ENCODE data around the gene TULP3. TPM values are rescaled to one million over a fixed set of nuclear protein-coding genes. Genes with fewer than 3 reads are reported as not detected.

The TULP3 gene
- total and polyA plus RNA-seq, 7 experiments from 2014 or later: 4.5 to 9.6 (median 6.7) TPM

Other genes starting within 250 kb of the TULP3 start
- 10 to 100 TPM; 47.4 to 95.4 (median 54.6) TPM for gene FKBP4, start 95.9 kb upstream of the TULP3 start, total RNA-seq
- 10 to 100 TPM; 27.3 to 39.6 TPM for gene FKBP4, start 95.9 kb upstream of the TULP3 start, polyA plus RNA-seq
- gene ITFG2, start 78.2 kb upstream of the TULP3 start, total RNA-seq: 100 to 1,000 TPM in 2 of 5 experiments, 10 to 100 TPM in 3; 50.4 to 156 (median 95.6) TPM
- 10 to 100 TPM; 52.3 to 76.1 TPM for gene ITFG2, start 78.2 kb upstream of the TULP3 start, polyA plus RNA-seq
- not detected for gene NRIP2, start 55.9 kb upstream of the TULP3 start, total RNA-seq
- gene NRIP2, start 55.9 kb upstream of the TULP3 start, polyA plus RNA-seq: 1 to 10 TPM; 1.6 to 2.0 TPM
- gene TEX52, start 33.9 kb upstream of the TULP3 start, total RNA-seq: not detected
- gene TEX52, start 33.9 kb upstream of the TULP3 start, polyA plus RNA-seq: not detected
- gene FOXM1, start 13.7 kb upstream of the TULP3 start, total RNA-seq: 10 to 100 TPM in 1 of 5 experiments, 1 to 10 TPM in 1, under 1 TPM in 2, not detected in 1; 0.35 to 77.2 (median 0.82) TPM
- not detected for gene FOXM1, start 13.7 kb upstream of the TULP3 start, polyA plus RNA-seq
- 10 to 100 TPM; 13.7 to 44.3 (median 28.7) TPM for gene RHNO1, start 13.7 kb upstream of the TULP3 start, total RNA-seq
- gene RHNO1, start 13.7 kb upstream of the TULP3 start, polyA plus RNA-seq: 10 to 100 TPM; 49.4 to 53.6 TPM
- 1 to 10 TPM in 1 of 5 experiments, not detected in 4; 1.8 TPM for gene TEAD4, start 68.5 kb downstream of the TULP3 start, total RNA-seq
- not detected for gene TEAD4, start 68.5 kb downstream of the TULP3 start, polyA plus RNA-seq
- gene TSPAN9, start 186.5 kb downstream of the TULP3 start, total RNA-seq: 1 to 10 TPM in 4 of 5 experiments, not detected in 1; 1.0 to 1.8 (median 1.3) TPM
- under 1 TPM; 0.20 to 0.41 TPM for gene TSPAN9, start 186.5 kb downstream of the TULP3 start, polyA plus RNA-seq